HepG2 (cell line): ENCODE measurements around the gene GMPPB. TPM values are rescaled to one million over a fixed set of nuclear protein-coding genes. Genes with fewer than 3 reads are reported as not detected.

Source experiments
- ESRRA ChIP-seq: sonication (generic); formaldehyde crosslinking; IDR thresholded peaks from 2 replicates; pipeline ENCODE4 v1.5.1; 2020; ENCODE audit warnings: mild to moderate bottlenecking, low read depth, missing genetic modification reagents
- FOXK2 ChIP-seq: fragments of 450-650 bp; IDR thresholded peaks from 2 replicates; pipeline ENCODE4 v1.6.1; 2016
- HNRNPL ChIP-seq: fragments of 200-400 bp; formaldehyde crosslinking; IDR thresholded peaks from 2 replicates; pipeline ENCODE4 v1.6.1; 2017; ENCODE audit warnings: mild to moderate bottlenecking, low read depth, low read length
- IKZF1 ChIP-seq: fragments of 450-650 bp; IDR thresholded peaks from 2 replicates; pipeline ENCODE4 v1.7.1; 2016
- ISL2 ChIP-seq: sonication (generic); formaldehyde crosslinking; IDR thresholded peaks from 2 replicates; pipeline ENCODE4 v1.5.0; 2020; ENCODE audit warnings: missing genetic modification reagents
- JUN ChIP-seq: sonication (generic); formaldehyde crosslinking; IDR thresholded peaks from 2 replicates; pipeline ENCODE4 v1.4.0; 2020; ENCODE audit warnings: mild to moderate bottlenecking, missing genetic modification reagents
- KDM5B ChIP-seq: sonication (generic); formaldehyde crosslinking; IDR thresholded peaks from 2 replicates; pipeline ENCODE4 v1.4.0; 2020; ENCODE audit warnings: missing genetic modification reagents, mild to moderate bottlenecking, borderline replicate concordance
- MLLT10 ChIP-seq: sonication (generic); formaldehyde crosslinking; IDR thresholded peaks from 2 replicates; pipeline ENCODE4 v1.4.0; 2020; ENCODE audit warnings: missing genetic modification reagents
- NFE2L2 ChIP-seq: fragments of 150-350 bp; IDR thresholded peaks from 2 replicates; pipeline ENCODE4 v1.6.1; 2014; ENCODE audit warnings: low read length
- NONO ChIP-seq, 2 experiments: fragments of 450-650 bp in 1 of 2; sonication (generic) in 1 of 2; formaldehyde crosslinking in 1 of 2; IDR thresholded peaks in 1 of 2; conservative IDR thresholded peaks in 1 of 2; 2 replicates each; pipeline versions ENCODE4 v1.6.1 to v1.8.0; 2017 to 2022; ENCODE audit warnings: mild to moderate bottlenecking in 1 of 2, missing genetic modification reagents in 1 of 2, moderate library complexity in 1 of 2
- RXRA ChIP-seq: sonication (generic); formaldehyde crosslinking; IDR thresholded peaks from 2 replicates; pipeline ENCODE4 v1.5.1; 2020; ENCODE audit warnings: missing genetic modification reagents
- SETDB1 ChIP-seq: sonication (generic); formaldehyde crosslinking; IDR thresholded peaks from 2 replicates; pipeline ENCODE4 v1.5.1; 2020; ENCODE audit warnings: missing genetic modification reagents, mild to moderate bottlenecking, borderline replicate concordance
- SP2 ChIP-seq: sonication (generic); formaldehyde crosslinking; IDR thresholded peaks from 2 replicates; pipeline ENCODE4 v1.5.1; 2020; ENCODE audit warnings: mild to moderate bottlenecking, missing genetic modification reagents
- SP5 ChIP-seq: IDR thresholded peaks from 2 replicates; pipeline ENCODE4 v1.6.1; 2016; ENCODE audit warnings: low read depth, borderline replicate concordance
- SRSF1 ChIP-seq: fragments of 200-400 bp; formaldehyde crosslinking; optimal IDR thresholded peaks from 2 replicates; pipeline ENCODE3; 2017; ENCODE audit warnings: mild to moderate bottlenecking, low read depth, low read length, moderate library complexity
- ZBTB38 ChIP-seq: sonication (generic); formaldehyde crosslinking; IDR thresholded peaks from 2 replicates; pipeline ENCODE4 v1.5.1; 2020; ENCODE audit warnings: mild to moderate bottlenecking, missing genetic modification reagents
- ZC3H4 ChIP-seq: sonication (generic); formaldehyde crosslinking; IDR thresholded peaks from 2 replicates; pipeline ENCODE4 v1.4.0; 2020; ENCODE audit warnings: missing genetic modification reagents, borderline replicate concordance
- ZFY ChIP-seq: sonication (generic); formaldehyde crosslinking; IDR thresholded peaks from 2 replicates; pipeline ENCODE4 v1.4.0; 2020; ENCODE audit warnings: missing genetic modification reagents
- ZKSCAN8 ChIP-seq: IDR thresholded peaks from 2 replicates; pipeline ENCODE4 v1.6.1; 2016; ENCODE audit warnings: borderline replicate concordance, missing genetic modification reagents, missing compliant biosample characterization
- ZNF543 ChIP-seq: sonication (generic); formaldehyde crosslinking; IDR thresholded peaks from 2 replicates; pipeline ENCODE4 v1.4.0; 2020; ENCODE audit warnings: mild to moderate bottlenecking, missing genetic modification reagents
- ZNF547 ChIP-seq: sonication (generic); formaldehyde crosslinking; IDR thresholded peaks from 2 replicates; pipeline ENCODE4 v1.5.1; 2020; ENCODE audit warnings: mild to moderate bottlenecking, missing genetic modification reagents
- ZNF607 ChIP-seq: sonication (generic); formaldehyde crosslinking; IDR thresholded peaks from 2 replicates; pipeline ENCODE4 v1.5.1; 2020; ENCODE audit warnings: missing genetic modification reagents, mild to moderate bottlenecking, borderline replicate concordance
- ZNF768 ChIP-seq: sonication (generic); formaldehyde crosslinking; IDR thresholded peaks from 2 replicates; pipeline ENCODE4 v1.4.0; 2020; ENCODE audit warnings: missing genetic modification reagents
- ZNF781 ChIP-seq: sonication (generic); formaldehyde crosslinking; IDR thresholded peaks from 2 replicates; pipeline ENCODE4 v1.5.1; 2020; ENCODE audit warnings: borderline replicate concordance, mild to moderate bottlenecking, missing genetic modification reagents; ENCODE audit errors: not compliant biosample characterization
- ZNF850 ChIP-seq: sonication (generic); formaldehyde crosslinking; conservative IDR thresholded peaks from 2 replicates; pipeline ENCODE4 v1.9.0; 2021; ENCODE audit warnings: mild to moderate bottlenecking, missing genetic modification reagents
- ZSCAN12 ChIP-seq: sonication (generic); formaldehyde crosslinking; IDR thresholded peaks from 2 replicates; pipeline ENCODE4 v1.9.0; 2021; ENCODE audit warnings: mild to moderate bottlenecking, missing genetic modification reagents
- ZSCAN29 ChIP-seq: sonication (generic); formaldehyde crosslinking; conservative IDR thresholded peaks from 2 replicates; pipeline ENCODE4 v1.4.0; 2020; ENCODE audit warnings: mild to moderate bottlenecking, missing genetic modification reagents
- ZSCAN31 ChIP-seq: sonication (generic); formaldehyde crosslinking; IDR thresholded peaks from 2 replicates; pipeline ENCODE4 v1.5.0; 2020; ENCODE audit warnings: low read depth, mild to moderate bottlenecking, missing genetic modification reagents
- polyA plus RNA-seq, 8 experiments: library from polyadenylated mRNA; depleted of rRNA in 3 of 8; stranded (reverse) in 7 of 8; unstranded in 1 of 8; fragments of >200 nt; fragmentation: Illumina TruSeq in 4 of 8; extraction: Trizol in 4 of 8; gene quantifications; 2 replicates each; pipeline versions ENCODE4 v1.2.1 to v1.2.3, GENCODE V29; 2011 to 2016; ENCODE audit warnings: low read depth in 4 of 8, missing spikeins in 1 of 8, mixed read lengths in 1 of 8; ENCODE audit not compliant: insufficient read depth in 1 of 8
- total RNA-seq, 5 experiments: library from RNA; depleted of rRNA; stranded (reverse); fragments of >200 nt; fragmentation: Illumina TruSeq; extraction: Trizol; gene quantifications; 2 replicates each; pipeline ENCODE4 v1.2.3, GENCODE V29; 2016; ENCODE audit warnings: low read depth in 1 of 5
- TF ChIP-seq, protein P1 (sequence below): sonication (generic); formaldehyde crosslinking; IDR thresholded peaks from 2 replicates; pipeline ENCODE4 v1.5.1; 2020; ENCODE audit warnings: mild to moderate bottlenecking, moderate library complexity, missing genetic modification reagents
- TF ChIP-seq, protein P2 (sequence below): sonication (generic); formaldehyde crosslinking; IDR thresholded peaks from 2 replicates; pipeline ENCODE4 v1.5.1; 2020; ENCODE audit warnings: mild to moderate bottlenecking, missing genetic modification reagents, borderline replicate concordance
- TF ChIP-seq, protein P3 (sequence below): sonication (generic); formaldehyde crosslinking; IDR thresholded peaks from 2 replicates; pipeline ENCODE4 v1.8.1; 2023; ENCODE audit warnings: missing genetic modification reagents, mild to moderate bottlenecking, borderline replicate concordance

The GMPPB gene
- total and polyA plus RNA-seq, 2 of the 13 experiments (the other 11 are each of a cell fraction or from before 2014, with no cell fraction given): 6.5 to 23.1 TPM

DNA sequence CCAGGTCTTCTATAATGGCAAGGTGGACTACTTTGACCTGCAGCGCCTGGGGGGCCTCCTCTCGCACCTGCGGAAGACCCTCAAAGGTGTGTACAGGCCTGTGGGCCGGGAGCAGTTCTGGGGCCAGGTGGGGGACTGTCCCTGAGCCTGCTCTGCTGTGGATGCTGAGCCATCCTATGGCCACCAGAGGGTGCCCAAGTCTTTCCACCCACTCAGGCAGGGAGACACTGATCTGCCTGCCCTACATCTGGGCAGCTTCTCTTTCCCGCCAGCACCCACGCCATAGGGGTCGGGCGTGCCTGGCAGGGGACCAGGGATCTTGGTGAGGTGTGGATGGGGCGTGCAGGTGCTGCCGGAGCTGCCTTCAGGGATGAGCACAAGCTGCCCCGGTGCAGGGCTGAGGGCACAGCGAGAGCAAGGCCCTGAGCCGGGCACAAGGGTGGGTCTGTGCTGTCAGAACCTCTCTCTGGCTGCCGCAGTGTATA is 20.3 kb downstream of the GMPPB start (continued):
- TF ChIP-seq SETDB1 (CRISPR knock-in tag) (no peak), ZC3H4 (CRISPR knock-in tag) (no peak), HNRNPL (0 out of 2 replicates have a peak, but pooled peaks have one; percentile 55), ZSCAN29 (no peak), MLLT10 (CRISPR knock-in tag) (no peak), ZBTB38 (peak; percentile 42; the same call in 1 of the 2 replicates), ZNF543 (CRISPR knock-in tag) (no peak), RXRA (peak; percentile 24; the same call in 1 of the 2 replicates), ESRRA (CRISPR knock-in tag) (no peak), NONO (IDR thresholded peaks at IDR 0.05) (no peak), NONO (CRISPR knock-in tag; conservative IDR thresholded peaks at IDR 0.05) (no peak), ZSCAN12 (CRISPR knock-in tag) (no peak), ZNF850 (CRISPR knock-in tag) (no peak), ISL2 (CRISPR knock-in tag) (no peak), ZFY (CRISPR knock-in tag) (peak; percentile 23; the same call in 1 of the 2 replicates), FOXK2 (no peak), ZSCAN31 (CRISPR knock-in tag) (no peak), IKZF1 (no peak), JUN (no peak), SP5 (CRISPR knock-in tag) (no peak), ZNF547 (CRISPR knock-in tag) (no peak), NFE2L2 (no peak), ZNF768 (CRISPR knock-in tag) (0 out of 2 replicates have a peak, but pooled peaks have one; percentile 24), ZNF607 (CRISPR knock-in tag) (no peak), SP2 (no peak), SRSF1 (no peak), ZNF781 (CRISPR knock-in tag) (no peak), KDM5B (CRISPR knock-in tag) (0 out of 2 replicates have a peak, but pooled peaks have one; percentile 11), ZKSCAN8 (no peak)
- TF ChIP-seq, protein P1, sequence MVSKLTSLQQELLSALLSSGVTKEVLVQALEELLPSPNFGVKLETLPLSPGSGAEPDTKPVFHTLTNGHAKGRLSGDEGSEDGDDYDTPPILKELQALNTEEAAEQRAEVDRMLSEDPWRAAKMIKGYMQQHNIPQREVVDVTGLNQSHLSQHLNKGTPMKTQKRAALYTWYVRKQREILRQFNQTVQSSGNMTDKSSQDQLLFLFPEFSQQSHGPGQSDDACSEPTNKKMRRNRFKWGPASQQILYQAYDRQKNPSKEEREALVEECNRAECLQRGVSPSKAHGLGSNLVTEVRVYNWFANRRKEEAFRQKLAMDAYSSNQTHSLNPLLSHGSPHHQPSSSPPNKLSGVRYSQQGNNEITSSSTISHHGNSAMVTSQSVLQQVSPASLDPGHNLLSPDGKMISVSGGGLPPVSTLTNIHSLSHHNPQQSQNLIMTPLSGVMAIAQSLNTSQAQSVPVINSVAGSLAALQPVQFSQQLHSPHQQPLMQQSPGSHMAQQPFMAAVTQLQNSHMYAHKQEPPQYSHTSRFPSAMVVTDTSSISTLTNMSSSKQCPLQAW (CRISPR knock-in tag): 0 out of 2 replicates have a peak, but pooled peaks have one; percentile 27
- TF ChIP-seq, protein P2, sequence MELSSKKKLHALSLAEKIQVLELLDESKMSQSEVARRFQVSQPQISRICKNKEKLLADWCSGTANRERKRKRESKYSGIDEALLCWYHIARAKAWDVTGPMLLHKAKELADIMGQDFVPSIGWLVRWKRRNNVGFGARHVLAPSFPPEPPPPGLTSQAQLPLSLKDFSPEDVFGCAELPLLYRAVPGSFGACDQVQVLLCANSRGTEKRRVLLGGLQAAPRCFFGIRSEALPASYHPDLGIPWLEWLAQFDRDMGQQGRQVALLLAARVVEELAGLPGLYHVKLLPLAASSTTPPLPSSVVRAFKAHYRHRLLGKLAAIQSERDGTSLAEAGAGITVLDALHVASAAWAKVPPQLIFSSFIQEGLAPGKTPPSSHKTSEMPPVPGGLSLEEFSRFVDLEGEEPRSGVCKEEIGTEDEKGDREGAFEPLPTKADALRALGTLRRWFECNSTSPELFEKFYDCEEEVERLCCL (CRISPR knock-in tag): no peak
- TF ChIP-seq, protein P3, sequence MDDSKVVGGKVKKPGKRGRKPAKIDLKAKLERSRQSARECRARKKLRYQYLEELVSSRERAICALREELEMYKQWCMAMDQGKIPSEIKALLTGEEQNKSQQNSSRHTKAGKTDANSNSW (CRISPR knock-in tag): no peak
